Choroid plexus epithelial cell (primary cell): Measurements from ENCODE around the gene INTU.
A peak's percentile ranks its signal among the peaks of the same experiment; 100 is the strongest.

Experiments
- DNase-seq: peaks from one replicate; pipeline ENCODE4 v3.0.0-alpha.2; 2010; ENCODE audit warnings: low read depth
- H3K4me3 ChIP-seq: 2 replicates; pipeline ENCODE4 v1.5.1; 2011; ENCODE audit warnings: low read depth, mild to moderate bottlenecking, control low read depth, low read length, moderate library complexity
- TF ChIP-seq, protein P1 (sequence below): conservative IDR thresholded peaks from 2 replicates; pipeline ENCODE4 v1.5.1; 2011; ENCODE audit warnings: low read depth, mild to moderate bottlenecking, control low read depth, inconsistent platforms, low read length, moderate library complexity

Gene INTU

DNA sequence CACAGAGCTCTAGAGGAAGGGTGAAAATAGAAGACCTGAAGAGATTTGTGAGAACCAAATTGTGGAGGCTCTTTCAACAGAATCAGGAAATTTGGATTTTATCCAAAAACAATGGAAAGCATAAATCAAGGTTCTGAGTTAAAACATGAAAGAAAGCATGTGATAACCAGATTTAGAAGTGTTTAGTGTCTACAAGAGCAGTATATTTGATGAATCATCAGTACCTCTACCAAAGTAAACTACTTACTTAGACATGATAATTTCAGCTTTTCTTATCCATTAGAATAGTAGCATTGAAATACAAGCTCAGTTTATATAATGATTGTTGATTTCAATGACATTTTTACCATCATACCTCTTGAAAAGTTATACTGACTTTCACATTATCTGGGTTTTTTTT, 25.9 kb upstream of the INTU start:
- DNase-seq: peak; percentile 46
- H3K4me3 ChIP-seq: no peak overlapping the region
- TF ChIP-seq, protein P1, sequence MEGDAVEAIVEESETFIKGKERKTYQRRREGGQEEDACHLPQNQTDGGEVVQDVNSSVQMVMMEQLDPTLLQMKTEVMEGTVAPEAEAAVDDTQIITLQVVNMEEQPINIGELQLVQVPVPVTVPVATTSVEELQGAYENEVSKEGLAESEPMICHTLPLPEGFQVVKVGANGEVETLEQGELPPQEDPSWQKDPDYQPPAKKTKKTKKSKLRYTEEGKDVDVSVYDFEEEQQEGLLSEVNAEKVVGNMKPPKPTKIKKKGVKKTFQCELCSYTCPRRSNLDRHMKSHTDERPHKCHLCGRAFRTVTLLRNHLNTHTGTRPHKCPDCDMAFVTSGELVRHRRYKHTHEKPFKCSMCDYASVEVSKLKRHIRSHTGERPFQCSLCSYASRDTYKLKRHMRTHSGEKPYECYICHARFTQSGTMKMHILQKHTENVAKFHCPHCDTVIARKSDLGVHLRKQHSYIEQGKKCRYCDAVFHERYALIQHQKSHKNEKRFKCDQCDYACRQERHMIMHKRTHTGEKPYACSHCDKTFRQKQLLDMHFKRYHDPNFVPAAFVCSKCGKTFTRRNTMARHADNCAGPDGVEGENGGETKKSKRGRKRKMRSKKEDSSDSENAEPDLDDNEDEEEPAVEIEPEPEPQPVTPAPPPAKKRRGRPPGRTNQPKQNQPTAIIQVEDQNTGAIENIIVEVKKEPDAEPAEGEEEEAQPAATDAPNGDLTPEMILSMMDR: no peak

- H3K4me3 ChIP-seq: no peak overlapping the region
- TF ChIP-seq, protein P1: no peak
- no peak for DNase-seq
Measured at GRCh38 chr4:127609484-127609883, 23.3 kb upstream of the INTU start.

GRCh38 chr4:127610488-127610887, 22.3 kb upstream of the INTU start:
- TF ChIP-seq, protein P1: no peak
- H3K4me3 ChIP-seq: no peak overlapping the region
- no peak for DNase-seq

- no peak for DNase-seq
- TF ChIP-seq, protein P1: no peak
Measured at GRCh38 chr4:127616898-127617297, 15.9 kb upstream of the INTU start.

DNA sequence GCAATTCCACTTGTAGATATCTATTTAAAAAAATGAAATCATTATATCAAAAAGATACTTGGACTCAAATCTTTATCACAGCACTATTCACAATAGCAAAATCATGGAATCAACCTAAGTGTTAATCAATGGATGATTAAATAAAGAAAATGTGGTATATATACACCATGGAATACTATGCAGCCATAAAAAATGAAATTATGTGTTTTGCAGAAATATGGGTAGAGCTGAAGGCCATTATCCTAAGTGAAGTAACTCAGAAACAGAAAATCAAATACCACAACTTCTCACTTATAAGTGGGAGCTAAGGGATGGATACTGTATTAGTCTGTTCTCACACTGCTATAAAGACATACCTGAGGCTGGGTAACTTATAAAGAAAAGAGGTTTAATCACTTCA, 14.3 kb upstream of the INTU start:
- no peak for DNase-seq
- TF ChIP-seq, protein P1: no peak
- H3K4me3 ChIP-seq: no peak overlapping the region

More at GRCh38 chr4:127616898-127617297, 15.9 kb upstream of the INTU start:
- no peak overlapping the region for H3K4me3 ChIP-seq

- peak overlapping the region; percentile 71 for H3K4me3 ChIP-seq
Measured at GRCh38 chr4:127622621-127622920, 10.2 kb upstream of the INTU start.

DNA sequence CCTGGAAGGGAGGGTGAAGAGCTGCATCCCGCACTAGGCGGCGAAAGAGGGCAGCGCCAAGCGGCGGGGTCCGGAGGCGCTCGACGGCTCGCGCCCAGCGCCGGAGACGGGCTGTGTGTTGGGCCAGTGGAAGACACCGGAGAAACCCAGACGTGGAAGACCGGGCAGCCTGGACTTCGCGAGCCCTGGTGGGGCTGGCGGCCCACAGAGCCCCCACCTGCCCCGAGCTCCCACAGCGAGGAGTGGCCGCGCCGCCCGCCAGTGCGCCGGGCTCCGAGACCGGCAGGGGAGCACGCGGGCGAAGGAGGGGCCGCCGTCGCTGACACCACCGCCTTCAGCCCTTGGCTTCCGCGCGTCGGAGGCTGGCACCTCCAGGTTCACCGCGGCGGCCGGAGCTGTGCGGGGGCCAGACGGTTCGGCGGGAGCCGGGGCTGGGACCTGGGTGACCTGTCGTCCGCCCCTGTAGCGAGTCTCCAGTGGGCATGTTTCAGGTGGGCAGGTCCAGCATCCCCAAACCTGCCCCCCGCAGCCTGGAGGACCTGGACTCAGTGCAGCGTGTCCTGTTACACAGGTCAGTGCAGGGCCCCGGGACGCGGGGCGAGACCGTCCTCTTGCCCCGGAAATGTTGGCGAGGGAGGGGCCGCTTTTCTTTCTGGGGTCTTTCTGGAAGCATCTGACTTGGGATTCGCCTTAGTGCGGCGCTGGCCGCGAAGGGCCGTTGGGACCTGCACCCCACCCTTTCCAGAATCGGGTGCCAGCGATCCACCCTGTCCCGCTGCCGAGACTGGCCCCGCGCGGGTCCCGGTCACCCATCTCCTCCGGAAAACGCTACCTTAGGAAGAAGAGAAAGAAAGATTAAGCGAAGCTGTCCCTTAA, 9.6 kb upstream of the INTU start:
- H3K4me3 ChIP-seq: peak overlapping the region; percentile 71
- peak; percentile 47 for DNase-seq
- TF ChIP-seq, protein P1: peak; percentile 39

More at GRCh38 chr4:127622621-127622920, 10.2 kb upstream of the INTU start:
- TF ChIP-seq, protein P1: no peak
- DNase-seq: no peak
